Right cardiac atrium (tissue), 5 donors: ENCODE data around the gene SF1. TPM values are rescaled to one million over a fixed set of nuclear protein-coding genes. Genes with fewer than 3 reads are reported as not detected.

Source experiments
- ATAC-seq, 2 donors: fragments of 200-7000 bp; cut with Tn5 transposase; one replicate each; pipeline versions ENCODE4 v1.8.0 to v1.9.1; 2020; ENCODE audit warnings: moderate library complexity in 2 of 2, mild to moderate bottlenecking in 1 of 2
- DNase-seq, 3 donors: peaks; one replicate each; pipeline ENCODE4 v3.0.0-alpha.2; 2020
- H3K27ac ChIP-seq: one replicate; pipeline ENCODE4 v1.5.1; 2013; ENCODE audit warnings: mild to moderate bottlenecking, low read length, control low read depth, moderate library complexity
- H3K27me3 ChIP-seq: one replicate; pipeline ENCODE4 v1.6.1; 2013; ENCODE audit not compliant: control insufficient read depth, insufficient read depth
- H3K4me1 ChIP-seq: one replicate; pipeline ENCODE4 v1.6.1; 2013; ENCODE audit warnings: low read length; ENCODE audit not compliant: control insufficient read depth, insufficient read depth
- H3K4me3 ChIP-seq: one replicate; pipeline ENCODE4 v1.5.1; 2013; ENCODE audit warnings: low read length, control low read depth
- H3K9me3 ChIP-seq: one replicate; pipeline ENCODE4 v1.6.1; 2013; ENCODE audit warnings: low read length; ENCODE audit not compliant: control insufficient read depth
- WGBS: extraction: QIAGEN DNeasy Blood & Tissue Kit; methylation state at CpG from one replicate; pipeline ENCODE4 v1.1.7; 2013; 5-methylcytosine and 5-hydroxymethylcytosine counted together
- intact Hi-C, 4 donors: fragments of 100-400 bp; cut with DNase I; formaldehyde crosslinking; loops; one replicate each; pipeline versions ENCODE4 v1.11.0 to v1.14.0; 2022 to 2023
- polyA plus RNA-seq: library from polyadenylated mRNA; stranded (reverse); fragments of 200-250 nt; gene quantifications from one replicate; pipeline ENCODE4 v1.2.3, GENCODE V29; 2013
- total RNA-seq, 4 donors: library from RNA; stranded (reverse); fragmentation: NEBNext Ultra II Directional; extraction: Animal tissue kit (Norgen Biotek cat#: 25700); gene quantifications; one replicate each; pipeline ENCODE4 v1.2.1, GENCODE V29; 2021
- donor health status: healthy with polysubstance abuse.
- donor health status: DM: no; HTN: yes; CAD: no.
- donor health status: DM: no; HTN: no; CAD: no.
- donor health status: DM: no; HTN: yes; CAD: no; lungs with severe emphysema.
- donor health status: DM: yes; HTN: yes; CAD: no.

Gene SF1
- total and polyA plus RNA-seq, 5 donors = 72.8 to 203 (median 195) TPM

DNA sequence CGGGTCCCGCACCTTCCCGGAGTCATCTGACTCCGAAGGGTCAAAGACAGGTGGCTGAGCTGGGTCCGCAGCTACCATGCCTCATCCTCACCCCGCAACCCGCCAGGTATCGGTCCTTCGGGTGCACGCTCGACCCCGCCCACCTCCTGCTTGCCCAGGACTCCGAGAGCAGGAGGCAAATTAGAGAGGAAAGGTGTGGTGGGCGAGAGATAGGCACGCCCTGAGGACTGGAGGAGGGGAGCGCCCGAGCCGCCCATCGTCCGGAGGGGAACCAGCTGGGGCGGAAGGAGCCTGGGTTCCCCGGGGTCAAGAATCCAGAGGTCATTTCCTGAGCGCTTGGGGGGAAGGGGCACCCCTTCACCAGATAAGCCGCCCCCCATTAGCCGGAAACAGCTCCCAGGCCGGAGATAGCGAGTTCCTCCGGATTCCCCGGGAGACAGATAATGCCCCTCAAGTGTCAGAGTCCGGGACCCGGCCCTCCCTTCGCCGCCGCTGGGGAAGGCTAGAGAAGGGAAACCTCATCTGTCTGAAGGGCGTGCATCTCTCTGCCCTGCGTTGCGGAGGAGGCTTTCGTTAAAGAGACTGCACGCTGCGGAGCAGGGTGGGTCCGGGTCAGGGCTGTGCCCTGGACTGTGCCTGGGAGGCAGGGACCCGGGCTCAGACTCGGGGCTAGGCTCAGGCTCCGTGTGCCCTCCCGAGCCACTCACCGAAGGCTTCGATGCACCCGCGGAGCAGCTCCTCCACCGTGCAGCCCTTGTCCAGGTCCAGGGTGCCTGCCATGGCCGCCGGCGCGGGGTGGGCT, 36.1 kb downstream of the SF1 start:
- Histone ChIP-seq H3K4me1 (no peaks in the 10 kb centered on the region), H3K27me3 (no peaks in the 10 kb centered on the region), H3K9me3 (no peaks in the 10 kb centered on the region), H3K4me3 (peak overlapping the region; percentile 77), H3K27ac (no peak overlapping the region)
- ATAC-seq (peak in 1 of 2 donors; percentile 3), DNase-seq (peak in 2 of 3 donors; percentile 68 to 81)
- 12% methylated on average over 54 of the region's 54 CpGs for WGBS
- intact Hi-C loops = no loop called here

DNA sequence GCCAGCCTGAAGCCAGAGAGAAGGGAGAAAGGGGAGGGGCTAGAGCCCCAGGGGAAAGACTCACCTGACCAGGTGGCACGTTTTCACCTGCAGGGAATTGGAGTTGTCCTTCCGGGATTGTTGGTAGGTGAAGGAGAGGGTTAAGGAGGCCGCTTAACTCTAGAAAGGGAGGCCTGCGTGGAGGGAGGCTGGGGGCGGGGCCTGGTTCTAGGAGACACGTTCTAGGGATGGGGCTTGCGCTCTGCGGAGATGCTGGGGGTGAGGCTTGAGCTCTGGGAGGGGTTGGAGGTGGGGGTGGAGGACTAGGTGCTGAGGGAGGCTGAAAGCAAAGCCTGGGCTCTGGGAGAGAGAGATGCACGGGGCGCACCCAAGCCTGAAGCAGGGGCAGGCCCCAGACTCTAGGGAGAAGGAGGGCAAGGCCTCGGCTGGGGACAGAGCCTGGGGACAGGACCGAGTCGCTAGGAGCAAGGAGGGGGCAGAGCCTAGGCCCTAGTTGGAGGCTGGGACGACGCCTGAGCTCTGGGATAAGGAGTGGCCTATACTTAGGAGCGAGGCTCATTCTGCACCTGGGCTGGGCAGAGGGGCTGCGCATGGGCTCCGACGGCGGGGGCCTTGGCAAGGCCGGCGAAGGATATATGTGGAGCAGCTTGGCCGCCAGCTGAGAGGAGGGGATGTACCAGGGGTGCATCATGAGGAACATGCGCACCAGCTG, 36.8 kb downstream of the SF1 start:
- no peak overlapping the region for H3K4me3 ChIP-seq
- 60% methylated on average over 24 of the region's 24 CpGs for WGBS
- ATAC-seq (no peak), DNase-seq (peak in 2 of 3 donors; percentile 71 to 75)
- intact Hi-C loops = no loop called here
- no peak overlapping the region for H3K27ac ChIP-seq
- H3K9me3 ChIP-seq = no peaks in the 10 kb centered on the region
- no peaks in the 10 kb centered on the region for H3K27me3 ChIP-seq
- H3K4me1 ChIP-seq = no peaks in the 10 kb centered on the region

DNA sequence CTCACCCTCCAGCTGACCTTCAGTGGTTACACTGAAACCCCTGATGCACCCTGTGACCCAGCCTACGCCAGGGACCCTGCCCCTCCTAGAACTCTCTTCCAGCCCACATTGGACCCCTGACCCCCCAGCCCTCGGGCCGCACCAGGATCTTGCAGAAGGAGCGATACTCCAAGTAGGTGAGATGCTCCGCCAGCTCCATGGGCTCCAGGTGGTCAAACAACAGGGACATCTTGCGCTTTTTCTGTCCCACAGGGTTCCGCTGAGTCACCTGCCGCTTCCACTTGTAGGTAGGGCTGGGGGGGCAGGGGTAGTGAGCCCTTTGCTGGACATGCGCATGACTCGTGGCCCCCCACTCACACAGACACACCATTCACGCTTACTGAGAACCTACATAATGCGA, 38.5 kb downstream of the SF1 start:
- Histone ChIP-seq H3K27ac (no peak overlapping the region), H3K4me3 (no peak overlapping the region), H3K27me3 (no peaks in the 10 kb centered on the region), H3K9me3 (no peaks in the 10 kb centered on the region), H3K4me1 (no peaks in the 10 kb centered on the region)
- 93% methylated on average over 12 of the region's 12 CpGs for WGBS
- no peak for ATAC-seq
- DNase-seq = peak in 2 of 3 donors; percentile 21 to 57
- intact Hi-C loops = no loop called here

DNA sequence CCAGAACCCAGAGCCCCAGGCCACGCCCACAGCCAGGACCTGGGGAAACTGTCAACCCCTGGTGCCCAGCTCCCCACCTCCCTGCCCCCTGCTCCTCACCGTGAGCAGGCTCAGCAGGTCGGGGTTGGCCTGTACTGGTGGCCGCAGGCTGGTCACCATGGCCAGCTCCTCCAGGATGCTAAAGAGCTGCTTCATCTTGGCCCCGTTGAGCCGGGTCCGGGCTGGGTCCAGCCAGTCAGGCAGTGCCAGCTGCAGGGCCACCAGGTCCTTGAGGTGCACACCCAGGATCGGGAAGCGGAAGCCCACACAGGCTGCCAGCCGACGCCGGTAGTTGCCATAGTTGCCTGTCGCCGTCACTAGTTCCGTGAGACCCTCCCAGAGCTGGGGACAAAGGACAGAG, 41.7 kb downstream of the SF1 start:
- DNase-seq = no peak
- WGBS = 96% methylated on average over 15 of the region's 15 CpGs
- no peaks in the 10 kb centered on the region for H3K27me3 ChIP-seq
- no peak overlapping the region for H3K27ac ChIP-seq
- intact Hi-C loops = no loop called here
- ATAC-seq = no peak
- no peak overlapping the region for H3K4me3 ChIP-seq
- no peaks in the 10 kb centered on the region for H3K4me1 ChIP-seq
- H3K9me3 ChIP-seq = no peaks in the 10 kb centered on the region

DNA sequence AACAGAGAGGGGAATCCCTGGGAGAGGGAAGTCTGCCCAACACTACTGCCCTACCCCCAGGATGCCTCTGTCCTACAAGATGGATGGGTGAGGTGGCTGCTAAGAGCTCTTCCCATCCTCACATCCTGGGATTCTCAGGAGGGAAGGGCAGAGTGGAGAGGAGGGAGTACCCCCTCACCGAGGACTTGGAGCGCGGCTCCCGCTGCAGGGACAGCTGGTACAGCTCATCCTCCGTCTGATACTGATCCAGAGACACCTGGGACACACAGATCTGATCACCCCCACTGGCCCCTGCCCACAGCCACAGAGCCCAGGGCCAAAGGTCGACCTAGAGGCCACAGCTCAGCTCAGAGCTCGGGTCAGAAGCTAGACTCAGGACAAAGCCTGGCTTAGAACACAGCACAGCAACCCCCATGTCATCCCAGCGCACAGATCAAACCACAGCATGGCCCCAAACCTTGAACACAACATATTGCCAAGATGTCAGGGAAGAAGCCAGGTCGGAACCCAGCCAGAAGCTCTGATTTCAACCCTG, 42.5 kb downstream of the SF1 start:
- intact Hi-C loops = no loop called here
- DNase-seq (peak in 1 of 3 donors; percentile 49), ATAC-seq (peak; percentile 5 to 15)
- no peak overlapping the region for H3K4me3 ChIP-seq
- no peaks in the 10 kb centered on the region for H3K27me3 ChIP-seq
- H3K27ac ChIP-seq = no peak overlapping the region
- 87% methylated on average over 9 of the region's 9 CpGs for WGBS
- H3K9me3 ChIP-seq = no peaks in the 10 kb centered on the region
- H3K4me1 ChIP-seq = no peaks in the 10 kb centered on the region

DNA sequence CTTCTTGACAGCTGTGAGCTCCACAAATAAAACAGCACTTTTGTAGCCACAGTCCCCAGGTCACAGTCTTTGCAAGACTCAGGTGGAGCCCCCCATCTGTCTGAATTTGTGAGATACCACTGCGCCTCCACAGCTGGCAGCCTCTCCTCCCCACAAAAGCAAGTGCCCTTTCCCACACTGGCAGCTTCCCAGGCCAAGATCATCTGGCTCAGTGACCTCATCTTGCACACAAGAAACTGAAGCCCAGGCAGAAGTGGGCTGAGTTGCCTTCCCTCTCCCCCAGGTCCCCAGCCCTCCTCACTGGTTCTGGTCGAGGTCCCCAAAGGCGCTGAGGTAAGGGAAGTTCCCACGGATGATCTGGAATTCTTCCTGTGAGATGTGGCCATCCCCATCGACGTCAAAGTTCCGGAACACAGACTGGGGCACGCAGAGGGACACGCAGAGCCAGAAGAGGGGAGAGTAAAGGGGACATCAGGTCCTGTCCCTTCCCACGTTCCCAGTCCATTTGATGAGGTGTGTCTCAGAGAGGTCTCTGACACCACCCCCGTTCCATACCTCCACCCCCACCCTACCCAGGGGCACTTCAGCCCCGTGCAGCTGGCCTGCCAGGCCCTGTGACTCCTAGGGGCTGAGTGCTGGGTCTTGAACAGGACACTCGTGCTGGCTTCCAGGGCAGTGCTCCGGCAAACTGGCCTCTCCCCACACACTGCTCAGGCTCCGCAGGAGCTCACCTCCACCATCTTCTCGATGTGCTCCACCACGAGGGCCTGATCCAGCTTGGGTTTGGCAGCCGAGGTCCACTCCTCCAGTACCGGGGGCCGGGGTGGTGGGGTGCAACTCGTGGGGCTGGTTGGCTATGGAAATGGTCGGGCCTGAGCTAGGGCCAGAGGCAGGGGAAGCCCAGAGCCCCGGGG, 43.3 kb downstream of the SF1 start:
- H3K27ac ChIP-seq = no peak overlapping the region
- no peaks in the 10 kb centered on the region for H3K4me1 ChIP-seq
- H3K9me3 ChIP-seq = no peaks in the 10 kb centered on the region
- no peaks in the 10 kb centered on the region for H3K27me3 ChIP-seq
- 77% methylated on average over 23 of the region's 23 CpGs for WGBS
- DNase-seq (peak in 2 of 3 donors; percentile 23 to 28), ATAC-seq (peak in 1 of 2 donors; percentile 22)
- intact Hi-C loops = no loop called here
- H3K4me3 ChIP-seq = no peak overlapping the region

DNA sequence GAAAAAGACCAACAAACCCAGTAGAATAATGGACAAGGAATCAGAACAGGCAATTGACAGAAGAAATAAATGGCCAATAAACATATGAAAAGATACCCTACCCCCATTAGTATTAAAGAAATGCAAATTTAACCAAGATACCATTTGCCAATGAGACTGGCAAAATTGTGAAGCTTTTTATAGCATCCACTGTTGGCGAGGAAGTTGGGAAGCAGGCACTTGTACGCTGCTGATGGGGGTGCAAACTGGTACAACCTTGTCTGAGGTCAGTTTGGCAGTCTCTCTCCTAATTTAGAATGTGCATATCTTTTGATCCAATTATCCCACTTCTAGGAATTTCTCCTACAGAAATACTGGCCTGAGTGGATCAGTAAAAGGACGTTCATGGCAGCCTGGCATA, 46.7 kb downstream of the SF1 start:
- intact Hi-C loops = no loop called here
- ATAC-seq (no peak), DNase-seq (peak in 1 of 3 donors; percentile 4)
- 80% methylated on average over 3 of the region's 3 CpGs for WGBS
- Histone ChIP-seq H3K27ac (no peak overlapping the region), H3K9me3 (no peaks in the 10 kb centered on the region), H3K27me3 (no peaks in the 10 kb centered on the region), H3K4me1 (no peaks in the 10 kb centered on the region), H3K4me3 (no peak overlapping the region)

DNA sequence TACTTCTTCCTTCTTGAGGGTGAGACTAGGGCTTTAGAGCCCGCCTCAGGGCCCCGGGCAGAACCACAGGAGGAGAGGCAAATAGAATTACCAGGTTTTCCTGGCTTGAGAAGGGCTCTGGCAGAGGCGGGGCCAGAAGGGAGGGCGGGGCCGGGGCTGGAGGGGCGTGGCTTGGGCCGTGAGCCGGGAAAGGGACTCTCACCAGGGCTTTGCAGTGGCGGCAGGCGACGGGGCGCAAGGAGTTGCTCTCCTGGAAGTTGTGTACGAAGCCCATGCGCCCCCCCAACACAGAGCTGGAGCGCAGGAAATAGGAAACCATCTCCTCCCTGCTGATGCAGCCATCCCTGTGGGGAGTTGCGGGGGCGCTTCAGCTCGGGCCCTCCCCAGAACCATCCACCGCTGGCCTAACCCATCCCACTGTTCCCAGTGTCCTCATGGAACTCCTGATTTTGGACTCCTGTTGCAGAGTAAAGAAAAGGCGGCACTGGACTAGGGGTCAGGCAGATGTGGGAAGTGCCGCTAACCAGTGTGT, 48.4 kb downstream of the SF1 start:
- Histone ChIP-seq H3K4me1 (no peaks in the 10 kb centered on the region), H3K27ac (no peak overlapping the region), H3K4me3 (no peak overlapping the region), H3K27me3 (no peaks in the 10 kb centered on the region), H3K9me3 (no peaks in the 10 kb centered on the region)
- peak in 2 of 3 donors; percentile 72 to 76 for DNase-seq
- whole genome bisulfite sequencing = 34% methylated on average over 21 of the region's 21 CpGs
- peak; percentile 71 to 79 for ATAC-seq
- intact Hi-C loops = no loop called here

DNA sequence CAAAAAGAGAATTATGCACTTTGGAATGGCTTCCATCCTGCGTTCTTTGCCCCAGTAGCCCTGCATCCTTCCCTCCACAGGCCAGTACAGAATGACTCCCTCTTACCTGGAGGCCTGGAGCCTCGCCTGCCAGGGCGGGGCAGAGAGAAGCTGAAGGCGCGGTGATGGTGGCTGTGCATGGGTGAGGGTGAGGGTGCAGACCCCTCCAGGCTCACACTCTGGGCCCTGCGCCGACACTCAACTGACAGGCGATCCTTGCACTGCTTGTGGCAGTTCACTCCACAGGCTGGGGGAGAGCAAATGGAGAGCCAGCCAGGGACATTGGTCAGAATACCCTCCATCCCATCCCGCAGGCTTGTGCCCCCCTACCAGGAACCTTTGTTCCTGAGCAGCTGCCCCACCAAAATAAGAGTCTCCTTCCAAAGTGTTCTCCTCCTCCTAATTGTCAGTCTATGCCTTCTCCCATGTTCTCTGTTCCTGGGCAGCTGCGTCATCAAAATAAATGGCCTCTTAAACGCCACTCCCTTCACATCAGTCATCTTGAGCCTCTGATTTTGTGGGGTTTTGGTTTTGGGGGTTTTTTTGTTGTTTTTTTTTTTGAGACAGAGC, 49.5 kb downstream of the SF1 start:
- Histone ChIP-seq H3K27me3 (no peaks in the 10 kb centered on the region), H3K9me3 (no peaks in the 10 kb centered on the region), H3K4me3 (no peak overlapping the region), H3K27ac (no peak overlapping the region), H3K4me1 (no peaks in the 10 kb centered on the region)
- intact Hi-C loops = no loop called here
- DNase-seq = peak in 2 of 3 donors; percentile 26 to 31
- 96% methylated on average over 11 of the region's 11 CpGs for WGBS
- ATAC-seq = no peak

DNA sequence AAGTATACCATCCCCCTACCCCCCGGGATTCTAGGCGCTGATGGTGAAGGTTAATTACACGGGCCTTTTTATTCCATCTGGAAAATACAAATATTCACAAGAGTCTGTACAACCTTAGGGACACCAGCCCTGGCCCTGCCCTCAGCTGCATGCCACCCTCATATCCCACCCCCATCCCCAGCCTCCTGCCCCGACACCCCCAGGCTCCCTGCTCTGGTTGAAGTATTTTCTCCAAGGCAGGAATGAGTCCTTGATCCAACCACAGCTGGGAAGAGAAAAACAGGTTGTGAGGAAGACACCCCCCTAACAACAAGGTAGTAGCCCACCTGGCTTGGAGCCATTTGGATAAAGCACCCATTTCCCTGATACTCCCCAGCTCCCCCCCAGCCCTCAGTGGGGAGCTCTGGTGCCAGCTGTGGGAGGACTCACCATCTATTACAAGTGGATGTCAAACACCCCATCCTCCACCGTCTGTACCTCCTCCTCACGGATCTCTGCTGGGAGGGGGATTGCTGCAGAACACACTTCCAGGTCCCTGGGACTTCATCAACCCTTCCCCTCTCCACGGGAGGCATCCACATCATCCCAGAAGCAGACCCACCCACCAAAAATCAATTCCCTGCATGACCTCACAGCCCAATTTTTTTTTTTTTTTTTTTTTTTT, 51.3 kb downstream of the SF1 start:
- WGBS = 77% methylated on average over 7 of the region's 7 CpGs
- intact Hi-C loops = no loop called here
- no peaks in the 10 kb centered on the region for H3K9me3 ChIP-seq

More for the DNA sequence above, 51.3 kb downstream of the SF1 start:
- no peaks in the 10 kb centered on the region for H3K4me1 ChIP-seq
- ATAC-seq = no peak
- H3K27me3 ChIP-seq = no peaks in the 10 kb centered on the region
- H3K4me3 ChIP-seq = no peak overlapping the region
- H3K27ac ChIP-seq = no peak overlapping the region
- peak in 1 of 3 donors; percentile 4 for DNase-seq
